ENCODE data around the gene UTP20.
"Not testable (repeated sequence)": the region's sequence is repeated elsewhere in the genome, so short reads cannot be mapped to it uniquely, and the experiment has no call there.

UTP20 gene

GRCh38 chr12:101325590-101325989 is 45.7 kb downstream of the UTP20 start:
- in situ Hi-C loops (cut with MboI; ENCODE audit: low sequenced_read_pairs) = no loop called here

GRCh38 chr12:101327051-101327450 is 47.1 kb downstream of the UTP20 start:
- in situ Hi-C loops (cut with MboI; ENCODE audit: low sequenced_read_pairs) = no loop called here

GRCh38 chr12:101327546-101327945 is 47.6 kb downstream of the UTP20 start:
- in situ Hi-C loops (cut with MboI; ENCODE audit: low sequenced_read_pairs) = no loop called here

- in situ Hi-C loops (cut with MboI; ENCODE audit: low sequenced_read_pairs) = no loop called here
Measured at GRCh38 chr12:101328917-101329316, 49.0 kb downstream of the UTP20 start.

GRCh38 chr12:101330631-101331030 is 50.7 kb downstream of the UTP20 start:
- in situ Hi-C loops (cut with MboI; ENCODE audit: low sequenced_read_pairs) = no loop called here

GRCh38 chr12:101336437-101336836 is 56.5 kb downstream of the UTP20 start:
- in situ Hi-C loops (cut with MboI; ENCODE audit: low sequenced_read_pairs) = no loop called here

- in situ Hi-C loops (cut with MboI; ENCODE audit: low sequenced_read_pairs) = no loop called here
Measured at GRCh38 chr12:101338087-101338486, 58.2 kb downstream of the UTP20 start.

- in situ Hi-C loops (cut with MboI; ENCODE audit: low sequenced_read_pairs) = no loop called here
Measured at GRCh38 chr12:101343893-101344292, 64.0 kb downstream of the UTP20 start.

- in situ Hi-C loops (cut with MboI; ENCODE audit: low sequenced_read_pairs) = no loop called here
Measured at GRCh38 chr12:101351682-101352081, 71.8 kb downstream of the UTP20 start.

- in situ Hi-C loops (cut with MboI; ENCODE audit: low sequenced_read_pairs) = no loop called here
Measured at GRCh38 chr12:101356794-101357193, 76.9 kb downstream of the UTP20 start.

GRCh38 chr12:101361455-101361854 is 81.5 kb downstream of the UTP20 start:
- in situ Hi-C loops (cut with MboI; ENCODE audit: low sequenced_read_pairs) = no loop called here

GRCh38 chr12:101368016-101368415 is 88.1 kb downstream of the UTP20 start:
- in situ Hi-C loops (cut with MboI; ENCODE audit: low sequenced_read_pairs) = no loop called here

GRCh38 chr12:101372431-101372830 is 92.5 kb downstream of the UTP20 start:
- in situ Hi-C loops (cut with MboI; ENCODE audit: low sequenced_read_pairs) = no loop called here

- in situ Hi-C loops (cut with MboI; ENCODE audit: low sequenced_read_pairs) = no loop called here
Measured at GRCh38 chr12:101375573-101375972, 95.7 kb downstream of the UTP20 start.

- in situ Hi-C loops (cut with MboI; ENCODE audit: low sequenced_read_pairs) = no loop called here
Measured at GRCh38 chr12:101379149-101379548, 99.2 kb downstream of the UTP20 start.

- in situ Hi-C loops (cut with MboI; ENCODE audit: low sequenced_read_pairs) = not testable (repeated sequence)
Measured at GRCh38 chr12:101391181-101391580, 111.3 kb downstream of the UTP20 start.

- in situ Hi-C loops (cut with MboI; ENCODE audit: low sequenced_read_pairs) = no loop called here
Measured at GRCh38 chr12:101407049-101407435, 127.1 kb downstream of the UTP20 start.

- in situ Hi-C loops (cut with MboI; ENCODE audit: low sequenced_read_pairs) = no loop called here
Measured at GRCh38 chr12:101407436-101408345, 127.8 kb downstream of the UTP20 start, which contains the start of gene ARL1. Gene ARL1 (minus strand): TSS chr12:101407772. CDS start chr12:101407645, 127 bp downstream.

- in situ Hi-C loops (cut with MboI; ENCODE audit: low sequenced_read_pairs) = not testable (repeated sequence)
Measured at GRCh38 chr12:101410169-101410568, 130.3 kb downstream of the UTP20 start.

GRCh38 chr12:101414533-101415119 is 134.7 kb downstream of the UTP20 start:
- in situ Hi-C loops (cut with MboI; ENCODE audit: low sequenced_read_pairs) = no loop called here

- in situ Hi-C loops (cut with MboI; ENCODE audit: low sequenced_read_pairs) = no loop called here
Measured at GRCh38 chr12:101415228-101415627, 135.3 kb downstream of the UTP20 start.

GRCh38 chr12:101422066-101422465 is 142.2 kb downstream of the UTP20 start:
- in situ Hi-C loops (cut with MboI; ENCODE audit: low sequenced_read_pairs) = not testable (repeated sequence)

All from hTERT RPE-1 (cell line).